Spleen (tissue), 7 donors: ENCODE data around the gene TOP1.

ENCODE experiments used
- POLR2A ChIP-seq, 3 donors: fragments of 450-650 bp; IDR thresholded peaks; one replicate each; pipeline ENCODE4 v1.5.1; 2017; ENCODE audit warnings: antibody characterized with exemption in 3 of 3, mild to moderate bottlenecking in 1 of 3
- POLR2AphosphoS5 ChIP-seq, 3 donors: sonication (generic); formaldehyde crosslinking; IDR thresholded peaks; one replicate each; pipeline ENCODE4 v1.5.1; 2017; ENCODE audit warnings: antibody characterized with exemption in 3 of 3
- TF ChIP-seq, protein P1 (sequence below), 11 experiments: fragments of 200-600 bp in 7 of 11; fragments of 450-650 bp in 4 of 11; sonication (generic) in 4 of 11; IDR thresholded peaks in 8 of 11; conservative IDR thresholded peaks in 3 of 11; 1 replicate in 7 of 11; 2 replicates in 4 of 11; pipeline versions ENCODE4 v1.4.0 to v1.8.0; 2016 to 2021; ENCODE audit warnings: antibody characterized with exemption in 11 of 11, inconsistent platforms in 4 of 11, mild to moderate bottlenecking in 1 of 11
- donor health status: DM: no; HTN: no; CAD: no; lungs with moderate emphysema.
- donor health status: DM: no; HTN: no; CAD: no.
- donor health status: DM: no; HTN: no; CAD: no.

DNA sequence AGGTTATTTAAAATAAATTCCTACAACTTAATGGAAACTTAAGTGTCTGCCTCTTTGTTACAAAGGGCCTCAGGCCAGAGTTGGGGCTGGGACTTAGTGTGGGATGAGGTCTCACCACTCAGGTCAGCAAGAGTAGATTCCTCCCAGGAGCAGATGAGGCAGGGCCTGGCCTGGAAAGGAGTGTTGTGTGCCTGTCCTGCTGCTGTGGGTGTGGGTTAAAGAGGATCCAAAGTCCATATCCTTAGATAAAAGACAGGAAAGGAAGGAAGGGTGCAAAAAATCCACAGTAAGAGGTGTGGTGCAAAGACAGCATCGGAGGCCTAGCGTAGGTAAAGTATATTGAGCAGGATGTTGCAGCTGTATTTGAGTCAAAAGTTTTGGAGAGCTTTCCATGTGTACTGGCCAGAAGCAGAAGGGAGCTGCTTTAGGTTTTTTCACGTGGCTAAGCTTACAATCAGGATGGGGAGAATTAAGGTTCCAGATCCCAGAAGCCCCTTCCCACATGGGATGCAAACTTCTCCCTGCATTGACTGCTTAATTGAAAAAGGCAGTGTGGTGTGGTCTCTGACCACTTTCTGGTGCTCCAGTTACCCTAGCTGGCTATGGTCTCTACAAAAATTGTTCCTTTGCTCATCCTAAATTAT is 96.0 kb downstream of the TOP1 start:
- TF ChIP-seq, protein P1, sequence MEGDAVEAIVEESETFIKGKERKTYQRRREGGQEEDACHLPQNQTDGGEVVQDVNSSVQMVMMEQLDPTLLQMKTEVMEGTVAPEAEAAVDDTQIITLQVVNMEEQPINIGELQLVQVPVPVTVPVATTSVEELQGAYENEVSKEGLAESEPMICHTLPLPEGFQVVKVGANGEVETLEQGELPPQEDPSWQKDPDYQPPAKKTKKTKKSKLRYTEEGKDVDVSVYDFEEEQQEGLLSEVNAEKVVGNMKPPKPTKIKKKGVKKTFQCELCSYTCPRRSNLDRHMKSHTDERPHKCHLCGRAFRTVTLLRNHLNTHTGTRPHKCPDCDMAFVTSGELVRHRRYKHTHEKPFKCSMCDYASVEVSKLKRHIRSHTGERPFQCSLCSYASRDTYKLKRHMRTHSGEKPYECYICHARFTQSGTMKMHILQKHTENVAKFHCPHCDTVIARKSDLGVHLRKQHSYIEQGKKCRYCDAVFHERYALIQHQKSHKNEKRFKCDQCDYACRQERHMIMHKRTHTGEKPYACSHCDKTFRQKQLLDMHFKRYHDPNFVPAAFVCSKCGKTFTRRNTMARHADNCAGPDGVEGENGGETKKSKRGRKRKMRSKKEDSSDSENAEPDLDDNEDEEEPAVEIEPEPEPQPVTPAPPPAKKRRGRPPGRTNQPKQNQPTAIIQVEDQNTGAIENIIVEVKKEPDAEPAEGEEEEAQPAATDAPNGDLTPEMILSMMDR (IDR thresholded peaks at IDR 0.05 in 8 of 11, conservative IDR thresholded peaks at IDR 0.05 in 3 of 11), result no peak
- TF ChIP-seq POLR2A (IDR thresholded peaks at IDR 0.05) (no peak), POLR2AphosphoS5 (IDR thresholded peaks at IDR 0.05) (no peak)
